Breast epithelium (tissue), 3 donors: ENCODE measurements around the gene BBOF1.

Experiments
- POLR2A ChIP-seq: fragments of 450-650 bp; IDR thresholded peaks from one replicate; pipeline ENCODE4 v1.6.1; 2016; ENCODE audit warnings: antibody characterized with exemption, mild to moderate bottlenecking, moderate library complexity
- POLR2AphosphoS5 ChIP-seq, 3 donors: sonication (generic); formaldehyde crosslinking; IDR thresholded peaks; one replicate each; pipeline ENCODE4 v1.6.1; 2017; ENCODE audit warnings: antibody characterized with exemption in 3 of 3
- TF ChIP-seq, protein P1 (sequence below), 3 donors: fragments of 450-650 bp; IDR thresholded peaks; one replicate each; pipeline ENCODE4 v1.5.1; 2016 to 2017; ENCODE audit warnings: antibody characterized with exemption in 3 of 3, mild to moderate bottlenecking in 3 of 3, moderate library complexity in 3 of 3

DNA sequence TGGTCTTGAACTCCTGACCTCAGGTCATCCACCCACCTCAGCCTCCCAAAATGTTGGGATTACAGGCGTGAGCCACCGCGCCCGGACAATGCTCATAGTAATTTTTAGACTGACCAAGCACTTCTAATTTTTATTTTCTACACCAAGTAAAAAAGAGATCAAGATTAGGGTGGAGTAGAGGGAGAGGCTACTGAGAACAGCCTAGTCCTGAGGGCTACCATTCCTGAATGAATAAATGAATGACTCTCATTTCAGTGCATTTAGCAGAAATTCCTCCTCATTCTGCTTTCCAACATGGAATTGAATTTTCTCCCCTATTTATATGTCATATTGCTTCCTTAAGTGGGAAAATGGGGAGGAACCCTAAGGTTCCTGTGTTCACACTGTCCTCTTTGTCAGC is 26.4 kb downstream of the BBOF1 start:
- TF ChIP-seq, protein P1, sequence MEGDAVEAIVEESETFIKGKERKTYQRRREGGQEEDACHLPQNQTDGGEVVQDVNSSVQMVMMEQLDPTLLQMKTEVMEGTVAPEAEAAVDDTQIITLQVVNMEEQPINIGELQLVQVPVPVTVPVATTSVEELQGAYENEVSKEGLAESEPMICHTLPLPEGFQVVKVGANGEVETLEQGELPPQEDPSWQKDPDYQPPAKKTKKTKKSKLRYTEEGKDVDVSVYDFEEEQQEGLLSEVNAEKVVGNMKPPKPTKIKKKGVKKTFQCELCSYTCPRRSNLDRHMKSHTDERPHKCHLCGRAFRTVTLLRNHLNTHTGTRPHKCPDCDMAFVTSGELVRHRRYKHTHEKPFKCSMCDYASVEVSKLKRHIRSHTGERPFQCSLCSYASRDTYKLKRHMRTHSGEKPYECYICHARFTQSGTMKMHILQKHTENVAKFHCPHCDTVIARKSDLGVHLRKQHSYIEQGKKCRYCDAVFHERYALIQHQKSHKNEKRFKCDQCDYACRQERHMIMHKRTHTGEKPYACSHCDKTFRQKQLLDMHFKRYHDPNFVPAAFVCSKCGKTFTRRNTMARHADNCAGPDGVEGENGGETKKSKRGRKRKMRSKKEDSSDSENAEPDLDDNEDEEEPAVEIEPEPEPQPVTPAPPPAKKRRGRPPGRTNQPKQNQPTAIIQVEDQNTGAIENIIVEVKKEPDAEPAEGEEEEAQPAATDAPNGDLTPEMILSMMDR (IDR thresholded peaks at IDR 0.05): no peak
- TF ChIP-seq POLR2AphosphoS5 (IDR thresholded peaks at IDR 0.05) (no peak), POLR2A (no peak)
